IMR-90 (cell line): ENCODE data around the gene BEND2. TPM values are rescaled to one million over a fixed set of nuclear protein-coding genes. Genes with fewer than 3 reads are reported as not detected.

ENCODE experiments used
- ATAC-seq: fragments of 200-7000 bp; cut with Tn5 transposase; 2 replicates; pipeline ENCODE4 v1.9.1; 2020; ENCODE audit warnings: low read depth, mild to moderate bottlenecking, moderate library complexity
- BruUV-seq: library from RNA; stranded (reverse); fragments of 400-500 nt; replicated peaks from 2 replicates; lab custom pipeline; 2021; lab: Mats Ljungman, UMichigan
- CTCF ChIA-PET: fragments of 300-600 bp; formaldehyde crosslinking; extraction: SDS; loops from one replicate; lab custom pipeline; 2021; ENCODE audit warnings: antibody characterized with exemption; lab: Yijun Ruan, JAX
- POLR2A ChIA-PET: fragments of 300-600 bp; sonication (Branson Sonifier 250); formaldehyde crosslinking; loops from one replicate; lab custom pipeline; 2022; ENCODE audit warnings: antibody characterized with exemption; ENCODE audit not compliant: unreplicated experiment; lab: Charles Lee
- DNase-seq: peaks from one replicate; pipeline ENCODE4 v3.0.0; 2013
- H2AFZ ChIP-seq: replicated peaks from 2 replicates; pipeline ENCODE3; 2013; ENCODE audit warnings: low read length, mild to moderate bottlenecking; ENCODE audit not compliant: poor library complexity
- H2AK5ac ChIP-seq: 2 replicates; pipeline ENCODE4 v1.6.1; 2013; ENCODE audit warnings: low read depth, low read length, inconsistent platforms
- H2AK9ac ChIP-seq: replicated peaks from 2 replicates; pipeline ENCODE3; 2013; ENCODE audit warnings: mild to moderate bottlenecking, low read depth, low read length, moderate library complexity; ENCODE audit not compliant: poor library complexity
- H2BK120ac ChIP-seq: 2 replicates; pipeline ENCODE4 v1.6.1; 2013; ENCODE audit warnings: low read depth, low read length, inconsistent platforms
- H2BK15ac ChIP-seq: 3 replicates; pipeline ENCODE4 v1.6.1; 2013; ENCODE audit warnings: low read depth, low read length, inconsistent platforms
- H2BK20ac ChIP-seq: 2 replicates; pipeline ENCODE4 v1.6.1; 2013; ENCODE audit warnings: low read depth, mild to moderate bottlenecking, inconsistent platforms, low read length, moderate library complexity
- H2BK5ac ChIP-seq: 2 replicates; pipeline ENCODE4 v1.6.1; 2013; ENCODE audit warnings: mild to moderate bottlenecking, low read depth, low read length, inconsistent platforms; ENCODE audit not compliant: poor library complexity, severe bottlenecking
- H3K14ac ChIP-seq: replicated peaks from 2 replicates; pipeline ENCODE4 v1.6.1; 2013; ENCODE audit warnings: low read depth, low read length, inconsistent platforms
- H3K18ac ChIP-seq: 2 replicates; pipeline ENCODE4 v1.6.1; 2013; ENCODE audit warnings: low read depth, low read length, control low read depth
- H3K23ac ChIP-seq: 2 replicates; pipeline ENCODE4 v1.6.1; 2013; ENCODE audit warnings: low read depth, low read length, inconsistent platforms
- H3K27ac ChIP-seq: 2 replicates; pipeline ENCODE4 v1.5.1; 2013; ENCODE audit warnings: mild to moderate bottlenecking, control low read depth, low read length; ENCODE audit not compliant: insufficient read depth
- H3K27me3 ChIP-seq: 2 replicates; pipeline ENCODE4 v1.6.1; 2013; ENCODE audit warnings: low read length; ENCODE audit not compliant: control insufficient read depth, insufficient read depth
- H3K36me3 ChIP-seq: 2 replicates; pipeline ENCODE4 v1.6.1; 2013; ENCODE audit warnings: low read length, mixed read lengths; ENCODE audit not compliant: control insufficient read depth, insufficient read depth
- H3K4ac ChIP-seq: 2 replicates; pipeline ENCODE4 v1.6.1; 2013; ENCODE audit warnings: low read depth, low read length, inconsistent platforms
- H3K4me1 ChIP-seq: 2 replicates; pipeline ENCODE4 v1.6.1; 2013; ENCODE audit warnings: low read length, mixed read lengths; ENCODE audit not compliant: control insufficient read depth, insufficient read depth
- H3K4me2 ChIP-seq: 2 replicates; pipeline ENCODE4 v1.6.1; 2013; ENCODE audit warnings: low read depth, mild to moderate bottlenecking, control low read depth, low read length, moderate library complexity
- H3K4me3 ChIP-seq: 2 replicates; pipeline ENCODE4 v1.5.1; 2013; ENCODE audit warnings: low read depth, mild to moderate bottlenecking, control low read depth, low read length, moderate library complexity; ENCODE audit not compliant: insufficient read depth
- H3K56ac ChIP-seq: 2 replicates; pipeline ENCODE4 v1.6.1; 2013; ENCODE audit warnings: low read length, inconsistent platforms; ENCODE audit not compliant: insufficient read depth; ENCODE audit errors: extremely low read depth
- H3K79me1 ChIP-seq, 2 experiments: 2 replicates each; pipeline ENCODE4 v1.6.1; 2013; ENCODE audit warnings: low read length in 2 of 2, inconsistent platforms in 1 of 2, low read depth in 1 of 2
- H3K9ac ChIP-seq: 2 replicates; pipeline ENCODE4 v1.6.1; 2013; ENCODE audit warnings: low read depth, low read length, control low read depth
- H3K9me1 ChIP-seq: 2 replicates; pipeline ENCODE4 v1.6.1; 2013; ENCODE audit warnings: low read length, inconsistent platforms; ENCODE audit not compliant: insufficient read depth
- H3K9me3 ChIP-seq: 2 replicates; pipeline ENCODE4 v1.6.1; 2013; ENCODE audit warnings: low read length; ENCODE audit not compliant: control insufficient read depth, insufficient read depth
- H4K20me1 ChIP-seq: 2 replicates; pipeline ENCODE4 v1.6.1; 2013; ENCODE audit warnings: low read length, inconsistent platforms; ENCODE audit not compliant: insufficient read depth
- H4K5ac ChIP-seq: 2 replicates; pipeline ENCODE4 v1.6.1; 2013; ENCODE audit warnings: mild to moderate bottlenecking, low read depth, low read length, control low read depth
- H4K8ac ChIP-seq, 2 experiments: 2 replicates each; pipeline ENCODE4 v1.6.1; 2013; ENCODE audit warnings: low read depth in 2 of 2, low read length in 2 of 2, control low read depth in 1 of 2, inconsistent platforms in 1 of 2
- H4K91ac ChIP-seq: 2 replicates; pipeline ENCODE4 v1.6.1; 2013; ENCODE audit warnings: low read depth, low read length, inconsistent platforms; ENCODE audit not compliant: insufficient read depth
- RAD21 ChIP-seq: IDR thresholded peaks from 2 replicates; pipeline ENCODE4 v1.6.1; 2012; ENCODE audit warnings: low read length, improper control_type of control experiment
- RCOR1 ChIP-seq: IDR thresholded peaks from 2 replicates; pipeline ENCODE4 v1.6.1; 2012; ENCODE audit warnings: mild to moderate bottlenecking, low read length, improper control_type of control experiment; ENCODE audit not compliant: insufficient replicate concordance
- SMC3 ChIP-seq: fragments of 150-350 bp; IDR thresholded peaks from 2 replicates; pipeline ENCODE4 v1.6.1; 2016; ENCODE audit warnings: low read depth, mild to moderate bottlenecking, antibody characterized with exemption, low read length, moderate library complexity
- WGBS, 2 experiments: methylation state at CpG; one replicate each; pipeline versions ENCODE4 v1.1.5 to v1.1.7; 2013; ENCODE audit warnings: missing lambda C conversion rate in 2 of 2; ENCODE audit not compliant: insufficient read length in 1 of 2; ENCODE audit errors: extremely low coverage in 2 of 2; 5-methylcytosine and 5-hydroxymethylcytosine counted together
- dilution Hi-C: fragments of 300-500 bp; cut with HindIII; formaldehyde crosslinking; loops from one replicate; pipeline ENCODE4 v1.14.3; 2018; ENCODE audit warnings: low sequenced_read_pairs; ENCODE audit not compliant: unreplicated experiment
- in situ Hi-C: fragments of 300-500 bp; cut with MboI; formaldehyde crosslinking; loops from 3 replicates; pipeline ENCODE4 v1.14.3; 2019; ENCODE audit warnings: low sequenced_read_pairs, inconsistent platforms, mixed read lengths
- intact Hi-C: fragments of 100-400 bp; cut with micrococcal nuclease; formaldehyde crosslinking; loops from 2 replicates; pipeline ENCODE4 v1.10.0; 2022
- polyA plus RNA-seq, 3 experiments: library from polyadenylated mRNA; depleted of rRNA; stranded (reverse); fragments of >200 nt; gene quantifications; 2 replicates each; pipeline ENCODE4 v1.2.3, GENCODE V29; 2012; ENCODE audit warnings: low replicate concordance in 1 of 3
- total RNA-seq: library from RNA; depleted of rRNA; stranded (reverse); fragments of >200 nt; gene quantifications from 2 replicates; pipeline ENCODE4 v1.2.3, GENCODE V29; 2012
- TF ChIP-seq, protein P1 (sequence below): conservative IDR thresholded peaks from 2 replicates; pipeline ENCODE4 v1.5.1; 2012; ENCODE audit warnings: mild to moderate bottlenecking, low read depth, low read length, improper control_type of control experiment

Gene BEND2
- total and polyA plus RNA-seq, 2 of the 4 experiments (the other 2 are of a cell fraction) = not detected

DNA sequence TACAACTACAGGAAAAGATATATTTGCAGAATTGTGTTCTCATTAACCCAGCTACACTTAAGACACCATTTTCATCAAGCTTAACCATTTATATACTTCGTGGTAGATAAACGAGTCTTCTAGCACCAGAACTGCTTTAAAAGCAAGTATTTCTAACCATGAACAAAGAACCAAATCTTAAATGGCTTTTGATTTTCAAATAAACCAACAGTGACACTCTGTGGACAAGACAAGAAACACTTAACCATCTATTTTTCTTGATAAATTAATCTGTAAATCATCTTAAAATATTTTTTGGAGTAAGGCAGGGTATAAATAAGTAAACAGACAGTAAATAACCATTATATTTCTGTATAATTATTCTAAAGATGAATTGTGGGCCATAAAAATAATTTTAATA is 10.2 kb downstream of the BEND2 start:
- H2BK120ac ChIP-seq = no peak overlapping the region
- H3K23ac ChIP-seq = no peak overlapping the region
- H2AK5ac ChIP-seq = no peak overlapping the region
- dilution Hi-C loops (no loop called here), in situ Hi-C loops (no loop called here), intact Hi-C loops (loop anchor here (2.0 to 10.0 kb wide), 4 partner anchors 426 to 968 kb away; no protein-coding TSS in a partner anchor)
- no peak overlapping the region for H2AFZ ChIP-seq
- no peaks in the 10 kb centered on the region for H3K9me3 ChIP-seq
- no peak overlapping the region for H3K4me2 ChIP-seq
- H2BK15ac ChIP-seq = no peak overlapping the region
- H3K56ac ChIP-seq = no peak overlapping the region
- no peak overlapping the region for H2AK9ac ChIP-seq
- H3K4me1 ChIP-seq = no peaks in the 10 kb centered on the region
- no peak overlapping the region for H2BK5ac ChIP-seq
- H3K27ac ChIP-seq = no peak overlapping the region
- WGBS, 2 experiments = 0% methylated on average over 1 of the region's 2 CpGs; no CpG with 5 or more reads in 1 of the 2 experiments
- no peaks in the 10 kb centered on the region for H3K27me3 ChIP-seq
- DNase-seq (peak; percentile 4), ATAC-seq (no peak)
- H4K20me1 ChIP-seq = no peaks in the 10 kb centered on the region
- ChIA-PET POLR2A (no interaction called here), CTCF (no interaction called here)
- no peak overlapping the region for H4K91ac ChIP-seq
- H3K9me1 ChIP-seq = no peaks in the 10 kb centered on the region
- H3K18ac ChIP-seq = no peak overlapping the region
- H3K4ac ChIP-seq = no peak overlapping the region
- no peaks in the 10 kb centered on the region for H3K36me3 ChIP-seq
- no peaks in the 10 kb centered on the region for H3K79me1 ChIP-seq
- H2BK20ac ChIP-seq = no peak overlapping the region
- no peak overlapping the region for H3K4me3 ChIP-seq
- H3K14ac ChIP-seq = no peak overlapping the region
- H3K9ac ChIP-seq = no peak overlapping the region
- no peak overlapping the region for H4K5ac ChIP-seq
- TF ChIP-seq RAD21 (peak; percentile 21; the same call in 1 of the 2 replicates), RCOR1 (no peak), SMC3 (no peak)
- TF ChIP-seq, protein P1, sequence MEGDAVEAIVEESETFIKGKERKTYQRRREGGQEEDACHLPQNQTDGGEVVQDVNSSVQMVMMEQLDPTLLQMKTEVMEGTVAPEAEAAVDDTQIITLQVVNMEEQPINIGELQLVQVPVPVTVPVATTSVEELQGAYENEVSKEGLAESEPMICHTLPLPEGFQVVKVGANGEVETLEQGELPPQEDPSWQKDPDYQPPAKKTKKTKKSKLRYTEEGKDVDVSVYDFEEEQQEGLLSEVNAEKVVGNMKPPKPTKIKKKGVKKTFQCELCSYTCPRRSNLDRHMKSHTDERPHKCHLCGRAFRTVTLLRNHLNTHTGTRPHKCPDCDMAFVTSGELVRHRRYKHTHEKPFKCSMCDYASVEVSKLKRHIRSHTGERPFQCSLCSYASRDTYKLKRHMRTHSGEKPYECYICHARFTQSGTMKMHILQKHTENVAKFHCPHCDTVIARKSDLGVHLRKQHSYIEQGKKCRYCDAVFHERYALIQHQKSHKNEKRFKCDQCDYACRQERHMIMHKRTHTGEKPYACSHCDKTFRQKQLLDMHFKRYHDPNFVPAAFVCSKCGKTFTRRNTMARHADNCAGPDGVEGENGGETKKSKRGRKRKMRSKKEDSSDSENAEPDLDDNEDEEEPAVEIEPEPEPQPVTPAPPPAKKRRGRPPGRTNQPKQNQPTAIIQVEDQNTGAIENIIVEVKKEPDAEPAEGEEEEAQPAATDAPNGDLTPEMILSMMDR = peak; percentile 26
- no TSS peak for BruUV-seq
- H4K8ac ChIP-seq = no peak overlapping the region
